Smooth muscle cell (in vitro differentiated cells): ENCODE results near the gene SP100. TPM values are rescaled to one million over a fixed set of nuclear protein-coding genes. Genes with fewer than 3 reads are reported as not detected.

Experiments
- DNase-seq: peaks from one replicate; lab custom pipeline; 2025; ENCODE audit not compliant: unreplicated experiment; lab: John Stamatoyannopoulos, UW
- H2AFZ ChIP-seq: fragments of 200-600 bp; sonication (generic); 2 replicates; pipeline ENCODE4 v1.6.0; 2016; ENCODE audit warnings: antibody characterized with exemption, low read depth, mild to moderate bottlenecking
- H3F3A ChIP-seq: fragments of 200-600 bp; sonication (generic); 2 replicates; pipeline ENCODE4 v1.6.0; 2017; ENCODE audit warnings: antibody characterized with exemption, low read depth
- H3K27ac ChIP-seq: fragments of 200-600 bp; sonication (generic); 2 replicates; pipeline ENCODE4 v1.5.1; 2016; ENCODE audit warnings: low read depth, mild to moderate bottlenecking
- H3K27me3 ChIP-seq: fragments of 200-600 bp; sonication (generic); 2 replicates; pipeline ENCODE4 v1.6.1; 2016; ENCODE audit warnings: low read depth, mild to moderate bottlenecking
- H3K36me3 ChIP-seq: fragments of 200-600 bp; sonication (generic); 2 replicates; pipeline ENCODE4 v1.5.1; 2016; ENCODE audit warnings: low read depth
- H3K4me1 ChIP-seq: fragments of 200-600 bp; sonication (generic); 2 replicates; pipeline ENCODE4 v1.5.1; 2016; ENCODE audit warnings: low read depth
- H3K4me2 ChIP-seq: fragments of 200-600 bp; sonication (generic); 2 replicates; pipeline ENCODE4 v1.6.0; 2016; ENCODE audit warnings: mild to moderate bottlenecking
- H3K4me3 ChIP-seq: fragments of 200-600 bp; sonication (generic); 2 replicates; pipeline ENCODE4 v1.5.1; 2016; ENCODE audit warnings: mild to moderate bottlenecking
- H3K79me2 ChIP-seq: fragments of 200-600 bp; sonication (generic); 2 replicates; pipeline ENCODE4 v1.6.0; 2016; ENCODE audit warnings: low read depth, mild to moderate bottlenecking
- H3K9ac ChIP-seq: fragments of 200-600 bp; sonication (generic); 2 replicates; pipeline ENCODE4 v1.6.0; 2016; ENCODE audit warnings: low read depth
- H3K9me3 ChIP-seq: fragments of 200-600 bp; sonication (generic); replicated peaks from 2 replicates; pipeline ENCODE4 v1.5.1; 2016; ENCODE audit warnings: low read depth
- H4K20me1 ChIP-seq: fragments of 200-600 bp; sonication (generic); 2 replicates; pipeline ENCODE4 v1.6.0; 2016; ENCODE audit warnings: low read depth
- CTCF ChIP-seq: fragments of 200-600 bp; sonication (generic); IDR thresholded peaks from 2 replicates; pipeline ENCODE4 v1.5.1; 2017; ENCODE audit warnings: borderline replicate concordance, mild to moderate bottlenecking, antibody characterized with exemption; ENCODE audit not compliant: insufficient read depth, poor library complexity, severe bottlenecking
- WGBS: methylation state at CpG from one replicate; pipeline ENCODE4 v1.1.7; 2016; ENCODE audit warnings: low lambda C conversion rate; 5-methylcytosine and 5-hydroxymethylcytosine counted together
- polyA plus RNA-seq: library from polyadenylated mRNA; unstranded; fragments of >200 nt; fragmentation: Nextera tagmentation; extraction: Ambion mirVana; gene quantifications from 2 replicates; pipeline ENCODE4 v1.2.1, GENCODE V29; 2016
- total RNA-seq: library from RNA; depleted of rRNA; stranded (reverse); fragments of >200 nt; gene quantifications from 2 replicates; pipeline ENCODE4 v1.2.3, GENCODE V29; 2014

The SP100 gene
- total and polyA plus RNA-seq, 2 experiments from 2014 or later = 14.7 to 15.5 TPM

DNA sequence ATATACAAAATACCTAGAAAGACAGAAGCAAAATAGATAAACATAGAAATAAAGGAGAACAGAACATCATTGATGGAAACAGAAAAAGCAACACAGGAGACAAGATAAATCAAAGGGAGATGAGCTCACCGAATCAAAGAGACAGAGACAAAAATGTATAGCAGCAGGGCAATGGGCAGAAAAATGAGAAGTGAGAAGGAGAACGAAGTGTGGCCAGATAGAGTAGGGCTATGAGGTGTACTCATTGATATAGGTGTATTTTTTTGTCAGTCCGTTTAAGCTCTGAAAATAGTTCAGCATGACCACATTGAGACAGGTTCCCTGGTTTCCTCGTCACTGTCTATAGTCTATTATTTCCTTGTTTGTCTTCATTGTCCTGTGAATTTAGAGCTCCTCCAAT is 55.1 kb downstream of the SP100 start:
- H3K27me3 ChIP-seq = no peaks in the 10 kb centered on the region
- no peak for DNase-seq
- no peaks in the 10 kb centered on the region for H3K9me3 ChIP-seq
- no peaks in the 10 kb centered on the region for H4K20me1 ChIP-seq
- no peaks in the 10 kb centered on the region for H3K36me3 ChIP-seq
- H3K9ac ChIP-seq = no peak overlapping the region
- no peak overlapping the region for H3K4me2 ChIP-seq
- H3K4me1 ChIP-seq = no peaks in the 10 kb centered on the region
- no peak overlapping the region for H3K4me3 ChIP-seq
- no peak overlapping the region for H3K27ac ChIP-seq
- TF ChIP-seq CTCF = no peak
- WGBS = 81% methylated on average over 4 of the region's 4 CpGs
- H3F3A ChIP-seq = no peaks in the 10 kb centered on the region
- no peaks in the 10 kb centered on the region for H3K79me2 ChIP-seq
- H2AFZ ChIP-seq = no peak overlapping the region

- Histone ChIP-seq H3K27ac (no peak overlapping the region), H3K79me2 (no peaks in the 10 kb centered on the region), H3K4me3 (no peak overlapping the region), H3K36me3 (no peaks in the 10 kb centered on the region), H4K20me1 (no peaks in the 10 kb centered on the region), H2AFZ (no peak overlapping the region), H3K4me1 (no peaks in the 10 kb centered on the region), H3K4me2 (no peak overlapping the region), H3K27me3 (no peaks in the 10 kb centered on the region), H3K9ac (no peak overlapping the region), H3K9me3 (no peaks in the 10 kb centered on the region), H3F3A (no peaks in the 10 kb centered on the region)
- TF ChIP-seq CTCF = no peak
- no peak for DNase-seq
These were observed 56.6 kb downstream of the SP100 start for GRCh38 chr2:230472621-230473018.

DNA sequence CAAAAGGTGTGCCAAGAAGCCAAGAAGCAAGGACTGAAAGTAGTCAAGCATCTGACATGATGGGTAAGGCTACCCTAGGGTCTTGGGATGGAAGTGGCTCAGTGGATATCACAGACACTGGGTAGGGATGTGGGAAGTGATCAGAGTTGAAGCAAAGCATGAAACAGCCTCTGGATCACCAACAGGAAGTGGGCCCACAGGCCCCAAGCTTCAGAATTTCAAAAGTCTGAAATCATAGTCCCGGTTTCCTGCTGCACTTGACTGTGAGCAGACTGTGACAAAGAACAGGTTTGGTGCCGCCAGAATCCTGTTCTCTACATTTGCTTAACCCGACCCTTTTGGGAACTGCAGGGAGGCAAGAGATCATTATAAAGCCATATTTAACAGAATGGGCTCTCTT is 57.4 kb downstream of the SP100 start:
- Histone ChIP-seq H3K27me3 (no peaks in the 10 kb centered on the region), H3K36me3 (no peaks in the 10 kb centered on the region), H3K9ac (no peak overlapping the region), H3K4me1 (no peaks in the 10 kb centered on the region), H3K27ac (no peak overlapping the region), H3K4me3 (no peak overlapping the region), H3K79me2 (no peaks in the 10 kb centered on the region), H3F3A (no peaks in the 10 kb centered on the region), H3K9me3 (no peaks in the 10 kb centered on the region), H4K20me1 (no peaks in the 10 kb centered on the region), H2AFZ (no peak overlapping the region), H3K4me2 (no peak overlapping the region)
- no peak for TF ChIP-seq CTCF
- 70% methylated on average over 3 of the region's 3 CpGs for WGBS
- no peak for DNase-seq

GRCh38 chr2:230475143-230475542 is 59.1 kb downstream of the SP100 start:
- H2AFZ ChIP-seq = no peak overlapping the region
- DNase-seq = no peak
- H3F3A ChIP-seq = no peaks in the 10 kb centered on the region
- no peak for TF ChIP-seq CTCF
- no peaks in the 10 kb centered on the region for H3K79me2 ChIP-seq
- H3K9ac ChIP-seq = no peak overlapping the region
- no peak overlapping the region for H3K4me2 ChIP-seq
- H3K27ac ChIP-seq = no peak overlapping the region
- H3K36me3 ChIP-seq = no peaks in the 10 kb centered on the region
- no peaks in the 10 kb centered on the region for H4K20me1 ChIP-seq
- no peaks in the 10 kb centered on the region for H3K27me3 ChIP-seq
- H3K4me3 ChIP-seq = no peak overlapping the region
- no peaks in the 10 kb centered on the region for H3K4me1 ChIP-seq
- no peaks in the 10 kb centered on the region for H3K9me3 ChIP-seq
- WGBS = 70% methylated on average over 1 of the region's 1 CpG
